HG03520 (cell line): ENCODE results near the gene CLEC3B.
"Not testable (repeated sequence)": the region's sequence is repeated elsewhere in the genome, so short reads cannot be mapped to it uniquely, and the experiment has no call there.

Source experiments
- ATAC-seq: cut with Tn5 transposase; IDR thresholded peaks from one replicate; pipeline ENCODE4 v1.9.1; 2021; ENCODE audit warnings: mild to moderate bottlenecking, moderate library complexity; ENCODE audit not compliant: unreplicated experiment

Gene CLEC3B

DNA sequence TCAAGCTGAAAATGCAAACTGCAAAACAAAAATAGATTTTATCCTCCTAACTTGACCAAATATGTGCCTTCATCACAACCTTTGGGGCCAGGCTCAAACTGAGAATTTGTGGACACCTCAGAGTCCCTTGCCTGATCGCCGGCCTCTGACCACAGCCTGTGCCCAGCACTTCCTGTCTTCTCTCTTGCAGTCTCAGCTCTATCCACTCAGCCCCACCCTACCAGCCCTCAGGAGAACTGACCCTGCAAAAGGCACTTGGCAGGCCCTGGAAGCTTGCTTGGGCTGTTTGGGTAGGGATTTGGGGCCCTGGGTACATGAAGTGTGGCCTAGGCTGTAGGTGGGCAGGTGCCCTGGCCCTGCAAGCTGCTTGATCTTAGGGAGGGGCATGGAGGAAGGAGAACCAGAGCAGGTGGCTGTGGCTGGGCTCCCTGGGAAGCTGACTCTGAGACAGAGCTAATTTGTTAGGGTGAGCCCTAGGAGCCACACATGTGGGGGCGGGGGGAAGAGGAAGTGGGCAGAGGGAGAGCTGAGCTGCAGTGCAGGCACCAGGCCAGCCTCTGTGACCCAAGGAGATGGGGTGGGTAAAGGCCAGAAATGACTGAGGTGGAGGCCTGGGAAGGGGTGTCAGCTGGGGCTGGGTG lies 8.6 kb downstream of the CLEC3B start:
- no peak for ATAC-seq

DNA sequence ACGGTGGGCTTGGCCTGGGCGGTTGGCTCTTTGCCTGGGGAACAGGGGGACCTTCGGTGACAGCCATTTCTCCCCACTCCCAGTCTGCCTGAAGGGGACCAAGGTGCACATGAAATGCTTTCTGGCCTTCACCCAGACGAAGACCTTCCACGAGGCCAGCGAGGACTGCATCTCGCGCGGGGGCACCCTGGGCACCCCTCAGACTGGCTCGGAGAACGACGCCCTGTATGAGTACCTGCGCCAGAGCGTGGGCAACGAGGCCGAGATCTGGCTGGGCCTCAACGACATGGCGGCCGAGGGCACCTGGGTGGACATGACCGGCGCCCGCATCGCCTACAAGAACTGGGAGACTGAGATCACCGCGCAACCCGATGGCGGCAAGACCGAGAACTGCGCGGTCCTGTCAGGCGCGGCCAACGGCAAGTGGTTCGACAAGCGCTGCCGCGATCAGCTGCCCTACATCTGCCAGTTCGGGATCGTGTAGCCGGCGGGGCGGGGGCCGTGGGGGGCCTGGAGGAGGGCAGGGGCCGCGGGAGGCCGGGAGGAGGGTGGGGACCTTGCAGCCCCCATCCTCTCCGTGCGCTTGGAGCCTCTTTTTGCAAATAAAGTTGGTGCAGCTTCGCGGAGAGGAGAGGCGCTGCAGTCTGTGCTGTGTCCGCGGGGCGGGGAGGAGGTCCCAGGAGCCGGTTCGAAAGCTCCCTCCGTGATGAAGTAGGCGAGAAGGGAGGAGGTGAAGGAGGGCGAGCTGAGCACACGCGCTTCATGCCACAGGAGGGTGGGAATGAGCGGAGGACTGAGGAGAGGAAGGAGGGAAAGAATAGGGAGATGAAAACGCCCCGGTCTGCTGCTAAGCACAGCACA lies 9.6 kb downstream of the CLEC3B start:
- no peak for ATAC-seq

DNA sequence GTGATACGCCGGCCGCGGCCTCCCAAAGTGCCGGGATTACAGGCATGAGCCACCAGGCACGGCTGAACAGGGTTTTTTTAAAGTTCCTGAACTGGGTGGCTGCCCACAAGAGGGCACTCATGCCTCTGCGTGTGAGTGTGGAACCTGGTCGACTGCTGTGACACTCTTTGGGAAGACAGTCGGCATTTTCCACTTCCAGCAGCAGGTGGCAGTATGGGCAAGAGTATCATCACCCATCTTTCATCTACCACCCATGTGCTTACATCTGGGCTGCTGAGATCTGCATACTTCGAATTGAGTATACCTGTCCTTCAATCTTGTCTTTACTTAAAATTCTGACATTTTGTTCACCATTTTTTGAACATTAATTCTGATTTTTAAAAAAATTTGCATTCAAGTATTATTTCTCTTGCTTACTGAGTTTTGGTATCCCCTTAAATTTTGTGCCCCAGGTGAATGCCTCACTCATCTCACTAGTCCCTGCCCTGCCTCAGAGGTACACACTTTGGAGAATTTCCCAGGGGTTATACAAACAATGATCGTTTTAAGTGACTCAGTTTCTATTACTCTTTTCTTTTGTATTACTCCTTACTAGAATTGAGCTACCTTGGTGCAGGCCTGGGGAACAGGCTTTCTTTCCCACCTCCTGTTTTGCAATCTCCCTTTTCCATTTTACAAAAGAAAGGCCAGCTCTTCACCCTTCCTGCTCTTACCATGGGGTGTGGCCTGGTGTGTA lies 11.8 kb downstream of the CLEC3B start:
- peak; percentile 63 for ATAC-seq

DNA sequence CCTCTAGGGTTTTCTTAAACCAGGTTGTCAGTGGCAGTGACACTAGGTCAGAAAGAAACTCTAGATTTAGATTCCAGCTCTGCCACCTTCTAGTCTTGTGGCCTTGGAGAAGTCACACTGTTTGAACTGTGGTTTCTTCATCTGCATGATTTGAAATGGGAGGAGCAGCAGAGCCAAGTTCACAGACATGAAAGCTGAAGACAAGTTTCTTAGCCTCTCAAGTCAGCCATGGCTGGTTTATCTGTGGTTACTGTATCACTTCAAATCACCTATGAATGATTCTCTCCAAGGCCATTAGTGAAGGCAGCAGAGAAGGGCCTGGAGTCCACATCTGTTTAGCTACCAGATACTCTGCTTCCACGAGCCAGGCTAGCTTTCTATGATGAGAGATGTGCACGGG lies 15.6 kb downstream of the CLEC3B start:
- no peak for ATAC-seq

DNA sequence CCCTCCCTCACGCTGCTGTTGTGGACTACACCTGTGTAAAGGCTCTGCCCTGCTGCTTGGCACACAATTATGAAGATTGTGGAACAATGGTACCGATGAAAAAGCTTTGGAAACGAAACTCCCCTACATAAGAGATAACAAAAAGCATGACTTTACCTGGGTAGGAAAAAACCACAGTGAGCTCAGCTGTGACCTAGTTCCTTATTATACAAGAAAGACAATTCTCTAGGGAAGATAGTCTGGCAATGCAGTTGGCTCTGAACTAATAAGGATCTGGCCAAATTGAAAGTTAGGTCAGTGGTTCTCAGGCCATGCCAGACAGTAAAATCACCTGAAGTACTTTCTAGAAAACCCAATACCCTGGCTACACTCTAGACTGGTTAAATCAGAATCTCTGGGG lies 16.1 kb downstream of the CLEC3B start:
- no peak for ATAC-seq

DNA sequence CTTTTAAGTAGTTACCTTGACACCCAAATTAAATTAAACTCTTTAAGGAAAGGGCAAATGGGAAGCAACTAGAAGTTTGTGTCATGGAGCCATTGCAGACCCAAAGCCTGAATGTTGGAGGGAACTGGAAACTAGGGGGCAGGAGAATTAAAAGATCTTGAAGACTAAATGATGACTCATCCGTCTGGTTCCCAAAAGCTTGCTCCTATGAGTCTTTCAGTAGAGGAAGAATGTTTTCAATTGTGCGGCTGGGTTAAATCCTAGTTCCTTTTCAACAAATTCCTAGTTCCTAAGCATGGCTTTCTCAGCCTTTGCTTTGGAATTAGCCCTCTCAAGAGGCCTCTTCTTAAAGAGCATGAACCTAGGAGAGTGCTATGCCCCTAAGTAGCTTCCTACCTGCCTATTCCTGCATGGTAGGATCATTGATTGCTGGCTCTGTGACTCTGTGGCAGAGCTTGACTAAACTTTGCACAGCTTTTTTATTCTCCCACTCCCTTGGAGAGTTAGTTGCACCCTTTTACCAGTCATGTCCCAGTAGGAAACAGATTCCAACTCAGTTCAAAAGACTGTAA lies 17.7 kb downstream of the CLEC3B start:
- ATAC-seq, result no peak

DNA sequence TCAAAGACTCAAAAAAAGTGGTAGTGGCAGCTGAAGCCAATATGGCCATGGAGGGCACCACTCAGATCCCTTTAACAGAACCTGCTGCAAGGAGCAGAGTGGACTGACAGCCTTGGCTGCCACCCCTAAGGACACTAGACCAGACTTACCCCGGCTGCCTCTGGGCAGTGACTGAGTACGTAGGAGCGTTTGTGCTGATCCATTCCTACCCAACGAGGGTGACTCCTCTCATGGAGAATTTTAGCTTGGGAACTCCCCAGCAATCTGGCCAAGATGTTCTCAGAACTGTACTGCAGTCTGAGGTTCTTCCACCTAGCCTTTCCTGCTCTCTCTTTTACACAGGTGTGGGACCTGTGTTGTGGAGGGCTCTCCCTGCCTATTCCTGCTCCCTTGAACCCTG lies 22.1 kb downstream of the CLEC3B start:
- no peak for ATAC-seq

DNA sequence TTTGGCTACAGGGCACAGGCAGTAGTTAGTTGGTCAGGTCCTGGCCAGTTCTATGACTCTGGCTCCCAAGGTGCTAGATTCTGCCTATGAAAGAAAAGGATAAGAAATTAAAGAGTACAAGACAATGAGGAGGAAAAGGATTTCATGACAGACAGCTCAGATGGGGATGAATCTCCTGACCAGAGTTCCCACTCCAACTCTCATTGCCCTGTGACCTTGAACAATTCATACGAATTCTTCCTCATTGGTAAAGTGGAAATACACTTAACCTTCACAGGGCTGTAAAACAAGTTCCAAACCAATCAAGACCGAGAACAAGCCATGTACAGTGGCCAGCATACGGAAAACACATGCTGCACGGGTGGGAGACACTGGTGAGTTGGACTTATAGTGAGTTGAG lies 23.7 kb downstream of the CLEC3B start:
- no peak for ATAC-seq

DNA sequence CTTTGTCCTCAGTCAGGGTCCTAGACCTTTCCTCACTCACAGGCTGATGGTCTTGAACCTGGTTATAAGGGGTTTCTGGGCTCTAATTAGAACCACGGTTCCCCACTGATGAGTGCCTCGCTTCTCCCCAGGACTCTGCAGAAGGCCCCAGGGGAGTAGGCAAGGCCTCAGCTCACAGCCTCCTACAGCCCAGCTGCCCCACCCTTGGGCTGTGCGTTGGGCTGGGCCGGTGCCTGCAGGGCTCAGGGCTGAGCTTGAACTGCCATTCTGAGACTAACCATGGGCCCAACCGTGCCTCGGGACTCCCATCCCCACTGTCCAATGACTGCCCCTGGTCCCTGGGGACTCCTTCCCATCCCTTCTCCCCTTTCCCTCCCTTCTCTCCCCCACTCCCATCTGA lies 25.6 kb downstream of the CLEC3B start:
- ATAC-seq, result no peak

DNA sequence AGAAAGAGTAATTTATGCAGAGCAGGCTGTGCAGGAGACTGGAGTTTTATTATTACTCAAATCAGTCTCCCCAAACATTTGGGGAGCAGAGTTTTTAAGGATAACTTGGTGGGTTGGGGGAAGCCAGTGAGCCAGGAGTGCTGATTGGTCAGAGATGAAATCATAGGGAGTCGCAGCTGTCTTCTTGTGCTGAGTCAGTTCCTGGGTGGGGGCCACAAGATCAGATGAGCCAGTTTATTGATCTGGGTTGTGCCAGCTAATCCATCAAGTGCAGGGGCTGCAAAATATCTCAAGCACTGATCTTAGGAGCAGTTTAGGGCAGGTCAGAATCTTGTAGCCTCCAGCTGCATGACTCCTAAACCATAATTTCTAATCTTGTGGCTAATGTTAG lies 27.7 kb downstream of the CLEC3B start:
- not testable (repeated sequence) for ATAC-seq

DNA sequence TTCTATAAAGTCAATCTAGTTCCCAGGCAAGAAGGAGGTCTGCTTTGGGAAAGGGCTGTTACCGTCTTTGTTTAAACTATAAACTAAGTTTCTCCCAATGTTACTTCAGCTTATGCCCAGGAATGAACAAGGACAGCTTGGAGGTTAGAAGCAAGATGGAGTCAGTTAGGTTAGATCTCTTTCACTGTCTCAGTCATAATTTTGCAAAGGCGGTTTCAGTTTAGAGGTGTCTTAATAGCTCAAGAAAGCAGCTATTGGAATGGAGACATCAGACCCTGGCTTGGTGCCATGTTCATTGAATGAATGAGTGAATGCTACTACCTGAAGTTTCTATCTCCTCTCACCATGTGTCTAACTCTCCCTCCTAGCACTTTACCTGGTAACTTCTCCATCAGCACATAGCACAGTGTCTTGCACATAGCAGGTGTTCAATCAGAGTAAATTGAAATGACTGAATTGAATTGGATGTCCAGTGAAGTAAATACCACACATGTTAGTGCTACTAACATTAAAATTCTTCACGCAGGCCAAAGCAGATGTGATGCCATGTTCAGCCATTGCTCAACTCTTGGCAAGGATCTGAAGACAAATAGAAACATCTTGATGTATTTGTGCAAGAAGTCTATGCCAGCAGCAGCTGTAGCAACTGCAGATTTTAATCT lies 28.2 kb downstream of the CLEC3B start:
- ATAC-seq, result no peak

DNA sequence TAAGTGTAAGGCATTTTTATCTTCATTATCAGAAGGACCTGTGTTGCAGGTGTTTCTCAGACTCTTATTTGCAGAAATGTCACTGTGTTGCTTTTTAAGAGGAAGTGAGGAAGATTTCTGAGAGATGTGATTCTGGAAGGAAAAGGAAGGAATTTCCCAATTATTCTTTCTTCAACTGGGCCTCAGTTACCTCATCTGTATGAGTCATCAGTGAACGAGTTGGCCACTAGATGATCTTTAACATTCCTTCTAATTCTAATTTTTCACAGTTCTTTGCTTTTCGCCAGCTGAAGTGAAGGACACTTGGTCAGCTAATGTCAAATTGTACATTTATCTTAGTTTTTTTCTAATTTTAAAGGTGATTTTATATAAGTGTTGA lies 28.9 kb downstream of the CLEC3B start:
- ATAC-seq, result no peak

DNA sequence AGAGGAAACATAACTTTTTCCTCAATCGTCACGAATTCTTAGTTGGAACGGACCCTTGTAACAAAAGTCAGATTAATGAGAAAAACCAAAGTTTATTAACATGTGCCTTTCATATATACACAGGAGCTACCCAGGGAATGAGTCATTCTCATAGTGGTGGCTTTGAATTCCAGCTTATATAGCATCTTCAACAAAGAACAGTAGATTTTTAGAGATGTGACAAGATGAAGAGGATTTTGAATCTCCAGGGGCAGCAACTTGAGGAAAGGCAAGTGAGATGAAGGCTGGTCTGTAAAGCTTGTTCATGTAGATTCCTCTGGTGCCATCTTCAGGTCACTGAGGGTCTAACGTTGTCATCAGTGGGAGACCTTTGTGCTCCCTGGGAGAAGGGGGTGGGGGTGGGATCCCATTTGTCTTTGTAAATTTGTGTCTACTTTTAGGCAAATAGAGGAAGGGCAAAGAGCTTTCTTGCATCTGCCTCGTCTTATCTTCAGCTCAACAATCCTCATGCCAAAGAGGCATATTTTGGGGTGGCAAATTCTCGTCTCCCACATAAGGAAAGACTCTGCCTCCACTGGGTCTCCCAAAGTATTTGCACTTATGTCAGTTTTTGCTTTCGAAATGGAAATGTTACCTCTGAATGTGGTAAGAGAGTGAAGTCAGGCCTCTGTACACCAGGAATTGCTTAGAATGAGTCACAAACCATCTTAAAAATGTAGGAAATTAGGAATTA lies 29.5 kb downstream of the CLEC3B start:
- no peak for ATAC-seq

DNA sequence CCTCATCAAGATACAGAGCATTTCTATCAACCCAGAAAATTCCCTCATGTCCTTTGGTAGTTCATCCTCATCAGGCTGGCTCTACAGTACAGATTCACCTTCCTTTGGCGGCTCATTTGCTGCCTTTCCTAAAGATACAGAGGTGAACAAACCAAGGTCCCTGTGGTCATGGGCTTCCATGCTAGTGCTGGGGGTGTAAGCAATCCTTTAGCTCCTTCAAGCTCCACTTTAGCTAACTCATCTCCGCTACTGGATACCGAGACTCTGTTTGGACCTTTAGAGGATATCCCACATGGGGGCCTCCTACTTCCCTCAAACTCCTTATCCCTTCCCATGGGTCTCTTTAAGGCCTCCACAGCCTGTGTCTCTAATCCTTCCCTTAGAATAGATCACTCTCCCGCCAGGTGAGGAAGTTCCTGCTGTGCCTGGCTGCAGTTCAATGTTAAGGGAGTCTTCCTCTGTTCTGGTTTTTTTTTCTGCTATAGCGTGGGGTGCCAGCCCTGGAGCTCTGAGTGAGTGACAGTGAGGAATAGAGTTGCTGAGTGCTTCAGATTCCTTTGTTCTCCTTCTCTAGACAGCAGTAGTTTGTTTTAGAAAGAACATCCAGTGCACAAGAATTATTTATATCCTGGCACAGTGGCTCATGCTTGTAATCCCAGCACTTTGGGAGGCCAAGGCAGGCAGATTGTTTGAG lies 30.7 kb downstream of the CLEC3B start:
- no peak for ATAC-seq

DNA sequence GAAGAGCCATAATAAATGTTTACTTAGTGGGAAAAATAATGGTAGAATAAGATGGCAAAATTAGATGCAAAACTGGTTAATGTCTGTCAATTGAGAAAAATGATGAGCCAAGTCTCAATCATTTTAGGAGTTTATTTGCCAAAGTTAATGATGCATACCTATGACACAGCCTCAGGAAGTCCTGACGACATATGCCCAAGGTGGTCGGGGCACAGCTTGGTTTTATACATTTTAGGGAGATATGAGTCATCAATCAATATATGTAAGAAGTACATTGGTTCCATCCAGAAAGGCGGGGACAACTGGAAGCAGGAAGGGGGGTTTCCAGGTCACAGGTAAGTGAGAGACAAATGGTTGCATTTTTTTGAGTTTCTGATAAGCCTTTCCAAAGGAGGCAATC lies 31.5 kb downstream of the CLEC3B start:
- no peak for ATAC-seq

DNA sequence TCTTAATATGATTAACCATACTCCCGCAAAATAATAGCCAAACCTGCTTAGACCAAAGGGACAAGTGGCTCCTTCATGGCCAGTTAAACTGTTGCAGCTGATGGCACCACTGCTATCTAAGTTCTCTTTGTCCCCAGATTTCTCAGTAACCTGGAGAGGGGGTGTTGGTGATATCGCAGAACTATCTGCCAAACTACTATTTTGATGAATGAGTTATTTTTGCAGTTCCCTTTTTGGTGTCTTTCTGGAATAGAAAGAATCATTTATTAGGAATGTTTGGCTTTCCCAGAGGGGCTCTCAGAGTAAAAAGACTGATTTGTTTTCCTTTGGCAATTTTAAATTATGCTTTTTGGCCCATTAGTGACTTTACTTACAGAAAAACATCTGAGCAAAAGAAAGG lies 33.0 kb downstream of the CLEC3B start:
- no peak for ATAC-seq

DNA sequence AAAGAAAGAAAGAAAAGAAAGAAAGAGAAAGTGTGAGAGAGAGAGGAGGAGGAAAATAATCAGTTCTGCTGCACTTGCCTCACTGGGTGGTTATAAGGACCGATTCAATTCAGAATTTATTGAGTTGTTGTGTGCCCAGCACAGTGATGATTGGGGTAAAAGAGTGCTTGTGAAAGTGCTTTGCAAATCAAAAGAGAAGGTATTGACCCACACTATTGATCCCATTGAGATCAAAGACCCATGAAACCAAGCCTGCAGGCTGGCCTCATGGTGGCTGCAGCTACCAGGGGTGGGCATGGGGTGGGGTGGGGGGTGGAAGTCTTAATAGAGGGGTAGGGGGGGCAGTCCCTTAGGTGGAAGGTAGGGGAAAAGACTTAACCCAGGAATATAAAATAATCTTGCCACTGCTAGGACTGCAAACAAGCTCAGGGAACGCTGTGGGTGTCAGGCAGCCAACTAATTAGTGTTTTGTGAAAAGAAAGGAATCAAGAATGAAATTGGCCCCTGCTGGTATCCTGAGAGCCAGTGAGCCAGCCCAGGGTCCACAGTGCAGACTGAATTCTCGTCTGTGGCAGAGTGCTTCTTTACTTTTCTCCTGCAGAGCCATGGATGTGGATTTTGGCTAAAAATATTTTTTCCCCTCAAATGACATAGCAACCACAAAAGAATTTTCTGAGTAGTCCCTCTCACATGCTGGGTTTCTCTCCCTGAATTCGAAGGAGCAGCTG lies 34.2 kb downstream of the CLEC3B start:
- ATAC-seq, result no peak

DNA sequence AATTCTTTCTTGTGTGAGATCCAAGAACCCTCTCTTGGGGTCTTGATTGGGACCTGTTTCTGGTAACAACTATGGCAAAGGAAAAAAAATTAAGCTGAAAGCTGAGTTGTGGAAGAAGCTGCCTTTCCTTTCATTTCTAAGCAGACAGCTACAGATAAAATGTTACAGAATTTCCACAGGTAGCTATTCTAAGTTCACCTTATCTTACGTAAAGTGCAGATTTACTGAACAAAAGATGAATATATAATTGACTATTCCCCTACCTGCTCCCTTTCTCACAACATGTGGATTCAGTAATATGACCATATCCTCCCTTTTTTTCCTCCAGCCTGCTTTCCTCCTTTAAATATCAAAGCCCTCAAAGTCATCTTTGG lies 36.6 kb downstream of the CLEC3B start:
- ATAC-seq, result no peak
